Measurements from ENCODE around the gene OR5P2.

Gene OR5P2, protein sequence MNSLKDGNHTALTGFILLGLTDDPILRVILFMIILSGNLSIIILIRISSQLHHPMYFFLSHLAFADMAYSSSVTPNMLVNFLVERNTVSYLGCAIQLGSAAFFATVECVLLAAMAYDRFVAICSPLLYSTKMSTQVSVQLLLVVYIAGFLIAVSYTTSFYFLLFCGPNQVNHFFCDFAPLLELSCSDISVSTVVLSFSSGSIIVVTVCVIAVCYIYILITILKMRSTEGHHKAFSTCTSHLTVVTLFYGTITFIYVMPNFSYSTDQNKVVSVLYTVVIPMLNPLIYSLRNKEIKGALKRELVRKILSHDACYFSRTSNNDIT

DNA sequence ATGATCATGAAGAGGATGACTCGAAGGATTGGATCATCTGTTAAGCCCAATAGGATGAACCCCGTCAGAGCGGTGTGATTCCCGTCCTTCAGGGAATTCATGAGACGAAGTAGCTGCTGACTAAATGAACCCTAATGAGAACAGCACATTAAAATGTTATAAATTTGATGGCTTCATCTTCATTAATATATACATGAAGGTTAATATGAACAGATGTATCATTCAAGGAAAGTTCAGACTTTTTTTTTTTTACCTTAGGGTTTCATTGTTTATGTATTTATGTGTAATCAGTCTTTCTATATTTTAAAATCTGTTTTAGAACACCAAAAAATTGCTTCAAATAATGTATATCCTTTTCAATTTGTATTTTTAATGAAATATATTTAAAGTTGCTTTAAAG lies at the start of gene OR5P2:
TSS of gene OR5P2 (minus strand) at position 101 of the 400 bp plus-strand sequence. CDS start at position 101, 0 bp downstream.
- TF ChIP-seq EZH2phosphoT487 (conservative IDR thresholded peaks at IDR 0.05; ENCODE audit: low read length) = no peak
- no peaks in the 10 kb centered on the region for H3F3A ChIP-seq (ENCODE audit: insufficient read depth)
- no peaks in the 10 kb centered on the region for H3K9me3 ChIP-seq (ENCODE audit: insufficient read depth, low read length)
- H3K4me2 ChIP-seq (ENCODE audit: low read depth, low read length, poor library complexity, severe bottlenecking) = no peak within 1 kb of the TSS
- H3K27me3 ChIP-seq (ENCODE audit: low read length) = no peaks in the 10 kb centered on the region
- H3K9ac ChIP-seq (ENCODE audit: low read length) = no peak within 1 kb of the TSS
- H3K9me2 ChIP-seq (replicated peaks; ENCODE audit: insufficient read depth, low read length) = no peaks in the 10 kb centered on the region
- H4K20me1 ChIP-seq (ENCODE audit: low read depth, low read length) = no peaks in the 10 kb centered on the region
- no peaks in the 10 kb centered on the region for H3K36me3 ChIP-seq (ENCODE audit: low read length)
- H3K27ac ChIP-seq (ENCODE audit: low read depth, low read length) = no peak within 1 kb of the TSS
- no peaks in the 10 kb centered on the region for H3K79me2 ChIP-seq (ENCODE audit: insufficient read depth, low read length)
- no peak within 1 kb of the TSS for H3K4me3 ChIP-seq (ENCODE audit: insufficient read depth, low read length, poor library complexity, severe bottlenecking)
- H2AFZ ChIP-seq (ENCODE audit: low read depth, low read length, severe bottlenecking) = no peak within 1 kb of the TSS

DNA sequence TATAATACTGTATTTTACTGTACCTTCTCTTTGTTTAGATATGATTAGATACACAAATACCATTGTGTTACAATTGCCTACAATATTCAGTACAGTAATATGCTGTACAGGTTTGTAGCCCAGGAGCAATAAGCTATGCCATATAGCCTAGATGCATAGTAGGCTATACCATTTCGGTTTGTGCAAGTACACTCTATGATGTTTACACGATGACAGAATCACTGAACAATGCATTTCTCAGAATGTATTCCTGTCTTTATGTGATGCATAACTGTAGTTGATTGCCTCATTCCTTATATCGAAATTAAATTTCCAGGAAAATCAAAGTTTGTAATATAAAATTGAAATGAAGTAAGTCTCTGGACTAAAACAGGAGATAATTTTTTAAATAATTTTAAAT lies 49.3 kb upstream of the OR5P2 start:
- Histone ChIP-seq H3K27me3 (ENCODE audit: low read length) (no peaks in the 10 kb centered on the region), H3K36me3 (ENCODE audit: low read length) (no peaks in the 10 kb centered on the region), H4K20me1 (ENCODE audit: low read depth, low read length) (no peaks in the 10 kb centered on the region), H3K9me2 (replicated peaks; ENCODE audit: insufficient read depth, low read length) (no peaks in the 10 kb centered on the region), H2AFZ (ENCODE audit: low read depth, low read length, severe bottlenecking) (no peak overlapping the region), H3K4me2 (ENCODE audit: low read depth, low read length, poor library complexity, severe bottlenecking) (no peak overlapping the region), H3K9ac (ENCODE audit: low read length) (no peak overlapping the region), H3K9me3 (ENCODE audit: insufficient read depth, low read length) (no peaks in the 10 kb centered on the region), H3K4me3 (ENCODE audit: insufficient read depth, low read length, poor library complexity, severe bottlenecking) (no peak overlapping the region), H3F3A (ENCODE audit: insufficient read depth) (no peaks in the 10 kb centered on the region), H3K79me2 (ENCODE audit: insufficient read depth, low read length) (no peaks in the 10 kb centered on the region), H3K27ac (ENCODE audit: low read depth, low read length) (no peak overlapping the region)
- TF ChIP-seq, protein P1, sequence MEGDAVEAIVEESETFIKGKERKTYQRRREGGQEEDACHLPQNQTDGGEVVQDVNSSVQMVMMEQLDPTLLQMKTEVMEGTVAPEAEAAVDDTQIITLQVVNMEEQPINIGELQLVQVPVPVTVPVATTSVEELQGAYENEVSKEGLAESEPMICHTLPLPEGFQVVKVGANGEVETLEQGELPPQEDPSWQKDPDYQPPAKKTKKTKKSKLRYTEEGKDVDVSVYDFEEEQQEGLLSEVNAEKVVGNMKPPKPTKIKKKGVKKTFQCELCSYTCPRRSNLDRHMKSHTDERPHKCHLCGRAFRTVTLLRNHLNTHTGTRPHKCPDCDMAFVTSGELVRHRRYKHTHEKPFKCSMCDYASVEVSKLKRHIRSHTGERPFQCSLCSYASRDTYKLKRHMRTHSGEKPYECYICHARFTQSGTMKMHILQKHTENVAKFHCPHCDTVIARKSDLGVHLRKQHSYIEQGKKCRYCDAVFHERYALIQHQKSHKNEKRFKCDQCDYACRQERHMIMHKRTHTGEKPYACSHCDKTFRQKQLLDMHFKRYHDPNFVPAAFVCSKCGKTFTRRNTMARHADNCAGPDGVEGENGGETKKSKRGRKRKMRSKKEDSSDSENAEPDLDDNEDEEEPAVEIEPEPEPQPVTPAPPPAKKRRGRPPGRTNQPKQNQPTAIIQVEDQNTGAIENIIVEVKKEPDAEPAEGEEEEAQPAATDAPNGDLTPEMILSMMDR (IDR thresholded peaks at IDR 0.05; ENCODE audit: insufficient read depth, low read length, poor library complexity, severe bottlenecking) = no peak
- TF ChIP-seq EZH2phosphoT487 (conservative IDR thresholded peaks at IDR 0.05; ENCODE audit: low read length) = no peak

GRCh38 chr11:7844986-7845385 lies 48.2 kb upstream of the OR5P2 start:
- H3K79me2 ChIP-seq (ENCODE audit: insufficient read depth, low read length) = no peaks in the 10 kb centered on the region
- no peak overlapping the region for H2AFZ ChIP-seq (ENCODE audit: low read depth, low read length, severe bottlenecking)
- H3K9me3 ChIP-seq (ENCODE audit: insufficient read depth, low read length) = no peaks in the 10 kb centered on the region
- H3K9ac ChIP-seq (ENCODE audit: low read length) = no peak overlapping the region
- no peak overlapping the region for H3K4me3 ChIP-seq (ENCODE audit: insufficient read depth, low read length, poor library complexity, severe bottlenecking)
- TF ChIP-seq, protein P1 (IDR thresholded peaks at IDR 0.05; ENCODE audit: insufficient read depth, low read length, poor library complexity, severe bottlenecking) = no peak
- TF ChIP-seq EZH2phosphoT487 (conservative IDR thresholded peaks at IDR 0.05; ENCODE audit: low read length) = no peak
- H3K4me2 ChIP-seq (ENCODE audit: low read depth, low read length, poor library complexity, severe bottlenecking) = no peak overlapping the region
- H3K9me2 ChIP-seq (replicated peaks; ENCODE audit: insufficient read depth, low read length) = no peaks in the 10 kb centered on the region
- H3F3A ChIP-seq (ENCODE audit: insufficient read depth) = no peaks in the 10 kb centered on the region
- no peak overlapping the region for H3K27ac ChIP-seq (ENCODE audit: low read depth, low read length)
- H3K36me3 ChIP-seq (ENCODE audit: low read length) = no peaks in the 10 kb centered on the region
- no peaks in the 10 kb centered on the region for H4K20me1 ChIP-seq (ENCODE audit: low read depth, low read length)
- no peaks in the 10 kb centered on the region for H3K27me3 ChIP-seq (ENCODE audit: low read length)

GRCh38 chr11:7844521-7844920 lies 47.8 kb upstream of the OR5P2 start:
- H3K4me2 ChIP-seq (ENCODE audit: low read depth, low read length, poor library complexity, severe bottlenecking) = no peak overlapping the region
- H3K36me3 ChIP-seq (ENCODE audit: low read length) = no peaks in the 10 kb centered on the region
- H4K20me1 ChIP-seq (ENCODE audit: low read depth, low read length) = no peaks in the 10 kb centered on the region
- H3K9me3 ChIP-seq (ENCODE audit: insufficient read depth, low read length) = no peaks in the 10 kb centered on the region
- no peak overlapping the region for H3K9ac ChIP-seq (ENCODE audit: low read length)
- H3K27ac ChIP-seq (ENCODE audit: low read depth, low read length) = no peak overlapping the region
- H3F3A ChIP-seq (ENCODE audit: insufficient read depth) = no peaks in the 10 kb centered on the region
- H3K79me2 ChIP-seq (ENCODE audit: insufficient read depth, low read length) = no peaks in the 10 kb centered on the region
- no peak overlapping the region for H2AFZ ChIP-seq (ENCODE audit: low read depth, low read length, severe bottlenecking)
- no peaks in the 10 kb centered on the region for H3K27me3 ChIP-seq (ENCODE audit: low read length)
- no peak overlapping the region for H3K4me3 ChIP-seq (ENCODE audit: insufficient read depth, low read length, poor library complexity, severe bottlenecking)
- no peaks in the 10 kb centered on the region for H3K9me2 ChIP-seq (replicated peaks; ENCODE audit: insufficient read depth, low read length)
- TF ChIP-seq, protein P1 (IDR thresholded peaks at IDR 0.05; ENCODE audit: insufficient read depth, low read length, poor library complexity, severe bottlenecking) = no peak
- TF ChIP-seq EZH2phosphoT487 (conservative IDR thresholded peaks at IDR 0.05; ENCODE audit: low read length) = no peak
